HG03457 (cell line): ENCODE results near the gene ANKK1.

Source experiments
- ATAC-seq: cut with Tn5 transposase; IDR thresholded peaks from one replicate; pipeline ENCODE4 v1.9.1; 2021; ENCODE audit warnings: moderate number of reproducible peaks; ENCODE audit not compliant: unreplicated experiment

The ANKK1 gene

GRCh38 chr11:113376156-113376555 lies 11.4 kb upstream of the ANKK1 start:
- ATAC-seq, result no peak

GRCh38 chr11:113377681-113378412 lies 9.7 kb upstream of the ANKK1 start:
- ATAC-seq, result no peak

GRCh38 chr11:113378692-113379091 lies 8.9 kb upstream of the ANKK1 start:
- no peak for ATAC-seq

- ATAC-seq, result no peak
Observed at GRCh38 chr11:113382121-113382520, 5.5 kb upstream of the ANKK1 start.

DNA sequence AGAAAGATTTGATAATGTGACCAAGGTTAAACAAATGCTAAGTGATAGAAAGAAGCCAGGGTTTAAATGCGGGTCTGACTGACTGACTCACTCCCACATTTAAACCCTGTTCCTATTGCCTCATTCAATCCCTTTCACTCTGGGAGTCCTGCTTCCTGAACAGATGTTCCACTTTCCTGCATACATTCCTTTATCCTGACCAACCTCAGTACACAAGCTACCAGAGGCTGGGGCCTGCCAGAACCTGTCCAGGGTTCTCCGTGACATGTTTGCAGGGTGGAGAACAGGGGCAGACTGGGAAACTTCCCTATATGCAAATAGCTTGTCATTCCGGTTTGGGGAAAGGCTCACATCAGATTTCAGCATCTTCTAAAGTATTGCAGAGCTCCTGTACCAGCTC lies 3.0 kb upstream of the ANKK1 start:
- ATAC-seq, result no peak

GRCh38 chr11:113385749-113386148 lies 1.8 kb upstream of the ANKK1 start:
- ATAC-seq, result no peak

GRCh38 chr11:113386866-113387265 lies 713 bp upstream of the ANKK1 start:
- no peak for ATAC-seq

DNA sequence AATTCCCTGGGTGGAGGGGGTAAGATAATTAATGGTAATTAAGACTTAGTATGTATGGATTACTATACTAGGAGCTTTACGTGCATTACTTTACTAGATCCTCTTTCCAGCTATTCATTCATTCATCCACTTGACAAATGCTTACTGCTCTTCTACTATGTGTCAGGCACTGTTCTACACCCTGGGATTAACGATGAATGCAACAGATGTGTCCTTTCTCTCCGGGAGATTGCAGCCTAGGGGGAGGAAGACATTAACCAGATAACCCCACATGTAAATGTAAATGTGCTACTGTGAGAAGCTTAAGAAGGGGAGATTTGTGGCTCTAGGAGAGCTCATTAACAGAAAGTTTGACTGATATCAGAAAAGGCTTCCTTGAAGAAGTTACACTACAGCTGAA lies 1.7 kb downstream of the ANKK1 start:
- no peak for ATAC-seq

GRCh38 chr11:113392236-113392921 lies 4.8 kb downstream of the ANKK1 start:
- ATAC-seq, result no peak

DNA sequence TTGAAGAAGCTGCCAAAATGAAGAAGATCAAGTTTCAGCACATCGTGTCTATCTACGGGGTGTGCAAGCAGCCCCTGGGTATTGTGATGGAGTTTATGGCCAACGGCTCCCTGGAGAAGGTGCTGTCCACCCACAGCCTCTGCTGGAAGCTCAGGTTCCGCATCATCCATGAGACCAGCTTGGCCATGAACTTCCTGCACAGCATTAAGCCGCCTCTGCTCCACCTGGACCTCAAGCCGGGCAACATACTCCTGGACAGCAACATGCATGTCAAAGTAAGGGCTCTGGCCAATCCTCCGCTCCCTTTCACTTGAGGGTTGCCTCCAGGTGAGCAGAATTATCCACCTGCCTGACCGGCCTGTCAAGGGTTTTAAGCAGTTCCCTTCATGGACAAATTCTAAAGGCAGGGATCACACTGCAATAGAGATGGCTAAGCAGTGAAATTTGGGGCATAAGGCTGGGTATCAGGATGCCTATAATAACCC lies 6.0 kb downstream of the ANKK1 start:
- ATAC-seq, result no peak

DNA sequence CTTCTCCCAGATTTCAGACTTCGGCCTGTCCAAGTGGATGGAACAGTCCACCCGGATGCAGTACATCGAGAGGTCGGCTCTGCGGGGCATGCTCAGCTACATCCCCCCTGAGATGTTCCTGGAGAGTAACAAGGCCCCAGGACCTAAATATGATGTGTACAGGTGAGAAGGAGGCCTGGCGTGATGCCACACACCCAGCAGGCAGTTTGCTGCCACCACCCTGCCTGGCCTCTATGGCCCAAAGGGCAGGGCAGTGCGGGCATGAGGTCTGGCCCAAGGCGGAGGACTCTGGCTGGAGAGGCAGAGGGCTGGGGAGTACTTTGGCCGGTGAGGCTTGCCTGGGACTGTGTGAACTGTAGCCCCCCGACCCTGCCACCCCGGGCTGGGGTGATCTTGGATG lies 7.3 kb downstream of the ANKK1 start:
- ATAC-seq, result no peak

GRCh38 chr11:113395782-113396336 lies 8.3 kb downstream of the ANKK1 start:
- no peak for ATAC-seq

- ATAC-seq, result no peak
Observed at GRCh38 chr11:113396690-113397089, 9.1 kb downstream of the ANKK1 start.

DNA sequence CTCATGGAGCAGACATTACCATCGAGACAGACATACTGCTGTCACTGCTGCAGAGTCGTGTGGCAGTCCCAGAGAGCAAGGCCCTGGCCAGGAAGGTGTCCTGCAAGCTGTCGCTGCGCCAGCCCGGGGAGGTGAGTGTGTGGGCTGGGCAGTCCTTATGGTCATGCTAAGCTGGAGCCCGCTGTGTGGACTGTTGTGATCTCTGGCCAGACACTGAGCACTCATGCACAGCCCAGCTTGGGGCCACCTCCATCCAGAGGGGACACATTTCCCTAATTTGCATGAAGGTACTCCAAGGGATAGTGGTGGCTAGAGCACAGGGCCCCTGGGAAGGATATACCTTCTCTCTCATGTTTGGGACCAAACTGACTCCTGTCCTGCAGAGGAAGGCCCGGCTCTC lies 9.6 kb downstream of the ANKK1 start:
- ATAC-seq, result no peak

GRCh38 chr11:113397821-113398220 lies 10.2 kb downstream of the ANKK1 start:
- ATAC-seq, result no peak

DNA sequence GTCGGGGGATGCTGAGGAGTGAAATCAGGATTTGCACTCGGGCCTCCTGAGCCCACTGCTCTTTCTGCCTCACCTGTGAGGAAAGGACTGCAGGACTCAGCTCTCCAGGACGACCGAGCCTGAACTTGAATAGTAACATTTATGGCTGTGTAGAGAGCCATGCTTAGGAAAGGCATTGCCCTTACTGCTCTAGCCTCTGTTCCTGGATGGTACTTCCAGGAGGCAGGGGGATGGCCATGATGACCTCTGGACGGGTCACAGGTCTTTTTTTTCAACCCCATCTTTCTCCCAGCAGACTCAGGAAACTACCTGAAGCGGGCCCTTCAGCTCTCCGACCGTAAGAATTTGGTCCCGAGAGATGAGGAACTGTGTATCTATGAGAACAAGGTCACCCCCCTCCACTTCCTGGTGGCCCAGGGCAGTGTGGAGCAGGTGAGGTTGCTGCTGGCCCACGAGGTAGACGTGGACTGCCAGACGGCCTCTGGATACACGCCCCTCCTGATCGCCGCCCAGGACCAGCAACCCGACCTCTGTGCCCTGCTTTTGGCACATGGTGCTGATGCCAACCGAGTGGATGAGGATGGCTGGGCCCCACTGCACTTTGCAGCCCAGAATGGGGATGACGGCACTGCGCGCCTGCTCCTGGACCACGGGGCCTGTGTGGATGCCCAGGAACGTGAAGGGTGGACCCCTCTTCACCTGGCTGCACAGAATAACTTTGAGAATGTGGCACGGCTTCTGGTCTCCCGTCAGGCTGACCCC lies 11.3 kb downstream of the ANKK1 start:
- no peak for ATAC-seq

GRCh38 chr11:113400631-113401230 lies 13.2 kb downstream of the ANKK1 start:
- no peak for ATAC-seq

GRCh38 chr11:113401718-113402117 lies 14.1 kb downstream of the ANKK1 start:
- ATAC-seq, result no peak

- ATAC-seq, result no peak
Observed at GRCh38 chr11:113404859-113405430, 17.4 kb downstream of the ANKK1 start.

GRCh38 chr11:113405724-113406478 lies 18.3 kb downstream of the ANKK1 start:
- no peak for ATAC-seq
